ENCODE measurements around the gene SGSM1.

- TF ChIP-seq CTCF (IDR thresholded peaks at IDR 0.05) (no peak), POLR2A (IDR thresholded peaks at IDR 0.05) (no peak)
These were observed 114.0 kb downstream of the SGSM1 start for GRCh38 chr22:24920029-24920428.
